ENCODE results near the gene RNF31. TPM values are rescaled to one million over a fixed set of nuclear protein-coding genes. Genes with fewer than 3 reads are reported as not detected.

RNF31 gene
- total and polyA plus RNA-seq, 2 donors (not counting 3 experiments of a cell fraction or from before 2014, with no cell fraction given): 32.3 to 69.7 TPM

- no peaks in the 10 kb centered on the region for H3K9me1 ChIP-seq (replicated peaks; ENCODE audit: control insufficient read depth, extremely low read depth, insufficient read depth, low read length)
- no peaks in the 10 kb centered on the region for H3K27me3 ChIP-seq (ENCODE audit: control insufficient read depth in 2 of 2, insufficient read depth in 2 of 2, low read length in 2 of 2)
- peak overlapping the region; percentile 30 for H2AFZ ChIP-seq (ENCODE audit: low read depth, low read length)
- CTCF ChIA-PET: interaction anchor here (1.0 to 3.9 kb wide), 11 partner anchors 13 to 236 kb away, joined by 3 to 19 read pairs (median 6); partner anchors contain the start of genes CHMP4A, CIDEB, IRF9 and LTB4R
- peaks cover 35% of the 10 kb centered on the region for H3K79me2 ChIP-seq (ENCODE audit: control insufficient read depth, insufficient read depth, low read length)
- H3K4me2 ChIP-seq (ENCODE audit: insufficient read depth, low read length): peak overlapping the region; percentile 90
- peak overlapping the region; percentile 93 for H3K27ac ChIP-seq (ENCODE audit: insufficient read depth, low read depth, low read length)
- intact Hi-C loops (cut with micrococcal nuclease): loop anchor here (1.0 kb wide), 1 partner anchor 46 kb away; the partner anchor contains the start of gene TINF2
- TF ChIP-seq POLR2AphosphoS5 (IDR thresholded peaks at IDR 0.05; ENCODE audit: insufficient read depth, low read depth, low read length): no peak
- TF ChIP-seq MAX (IDR thresholded peaks at IDR 0.05; ENCODE audit: insufficient read depth, insufficient read length): no peak
- no peak for TF ChIP-seq GATA2 (IDR thresholded peaks at IDR 0.05; ENCODE audit: insufficient read depth, insufficient read length, low read depth, low read length)
- no peak for TF ChIP-seq CTCF (IDR thresholded peaks at IDR 0.05; ENCODE audit: extremely low read depth in 1 of 2, insufficient read depth in 1 of 2, low read depth in 1 of 2, low read length in 2 of 2)
- TF ChIP-seq JUN (IDR thresholded peaks at IDR 0.05; ENCODE audit: borderline replicate concordance, insufficient read depth, insufficient read length, low read depth): no peak
- TF ChIP-seq FOS (IDR thresholded peaks at IDR 0.05; ENCODE audit: borderline replicate concordance, insufficient read depth, low read length): no peak
- no peak for TF ChIP-seq EZH2 (IDR thresholded peaks at IDR 0.05; ENCODE audit: borderline replicate concordance, low read depth, low read length, severe bottlenecking)
- no peak for TF ChIP-seq MYC (IDR thresholded peaks at IDR 0.05; ENCODE audit: low read depth, low read length)
- TF ChIP-seq POLR2A (IDR thresholded peaks at IDR 0.05; ENCODE audit: low read depth, low read length): no peak
- H3K36me3 ChIP-seq (ENCODE audit: control insufficient read depth in 2 of 2, extremely low read depth in 1 of 2, insufficient read depth in 2 of 2, low read length in 2 of 2): peaks cover 5 to 12% of the 10 kb centered on the region in 2 experiments
- BruUV-seq (replicated peaks): TSS peak; percentile 69
- no peaks in the 10 kb centered on the region for H4K20me1 ChIP-seq (replicated peaks; ENCODE audit: control insufficient read depth, extremely low read depth, insufficient read depth, low read length)
- peaks cover 16% of the 10 kb centered on the region for H3K4me1 ChIP-seq (ENCODE audit: control insufficient read depth, extremely low read depth, insufficient read depth, low read length)
- POLR2A ChIA-PET: interaction anchor here (0.7 to 1.8 kb wide), 7 partner anchors 9 to 552 kb away, joined by 3 to 14 read pairs (median 5); partner anchors contain the start of genes CHMP4A, PSME2, RNF31 and TINF2
- FAIRE-seq (peak; percentile 73), DNase-seq (ENCODE audit: low read depth, low spot score) (peak; percentile 39)
- dilution Hi-C loops (cut with MboI; ENCODE audit: extremely low pct_ligation_motif_present, low sequenced_read_pairs): no loop called here
- H3K9me3 ChIP-seq (replicated peaks; ENCODE audit: control insufficient read depth, insufficient read depth, low read length): no peaks in the 10 kb centered on the region
- H3K4me3 ChIP-seq (replicated peaks in 1 of 3; ENCODE audit: insufficient read depth in 1 of 3, low read depth in 1 of 3, low read length in 3 of 3): peak overlapping the region; percentile 36 to 82 (median 69)
- H3K9ac ChIP-seq (replicated peaks; ENCODE audit: extremely low read depth, insufficient read depth, low read length): peak overlapping the region; percentile 94
Measured at GRCh38 chr14:24196071-24197055, 49.1 kb downstream of the RNF31 start.
